Lung (tissue), 12 donors: Measurements from ENCODE around the gene ZNF770. TPM values are rescaled to one million over a fixed set of nuclear protein-coding genes. Genes with fewer than 3 reads are reported as not detected.
"Not testable (repeated sequence)": the region's sequence is repeated elsewhere in the genome, so short reads cannot be mapped to it uniquely, and the experiment has no call there.

Experiments used
- ATAC-seq: fragments of 200-7000 bp; cut with Tn5 transposase; one replicate; pipeline ENCODE4 v1.9.1; 2020; ENCODE audit warnings: moderate number of reproducible peaks; ENCODE audit not compliant: insufficient read depth, low FRiP score
- DNase-seq, 3 donors: peaks; one replicate each; pipeline ENCODE4 v3.0.0-alpha.2; 2013 to 2017
- H3K27ac ChIP-seq, 2 donors: one replicate each; pipeline ENCODE4 v1.5.1; 2013; ENCODE audit warnings: mild to moderate bottlenecking in 2 of 2, moderate library complexity in 2 of 2, control low read depth in 1 of 2, inconsistent platforms in 1 of 2, low read depth in 1 of 2, low read length in 1 of 2
- H3K27me3 ChIP-seq, 3 donors: one replicate each; pipeline ENCODE4 v1.5.1; 2013; ENCODE audit warnings: low read length in 2 of 3; ENCODE audit not compliant: control insufficient read depth in 3 of 3, insufficient read depth in 3 of 3
- H3K36me3 ChIP-seq, 4 donors: one replicate each; pipeline ENCODE4 v1.5.1; 2013; ENCODE audit warnings: low read length in 4 of 4, mild to moderate bottlenecking in 1 of 4, moderate library complexity in 1 of 4; ENCODE audit not compliant: control insufficient read depth in 4 of 4, insufficient read depth in 4 of 4
- H3K4me1 ChIP-seq, 5 donors: one replicate each; pipeline ENCODE4 v1.5.1; 2013; ENCODE audit warnings: low read length in 5 of 5, mild to moderate bottlenecking in 2 of 5, moderate library complexity in 1 of 5; ENCODE audit not compliant: control insufficient read depth in 5 of 5, insufficient read depth in 5 of 5
- H3K4me3 ChIP-seq: one replicate; pipeline ENCODE4 v1.5.1; 2013; ENCODE audit warnings: mild to moderate bottlenecking, control low read depth, moderate library complexity
- H3K9ac ChIP-seq, 2 donors: one replicate each; pipeline ENCODE4 v1.5.1; 2013; ENCODE audit warnings: low read length in 2 of 2, control low read depth in 1 of 2; ENCODE audit not compliant: insufficient read depth in 1 of 2
- H3K9me3 ChIP-seq, 4 donors: one replicate each; pipeline ENCODE4 v1.5.1; 2013; ENCODE audit warnings: low read length in 3 of 4, mild to moderate bottlenecking in 1 of 4, moderate library complexity in 1 of 4; ENCODE audit not compliant: control insufficient read depth in 4 of 4, insufficient read depth in 3 of 4
- CTCF ChIP-seq: IDR thresholded peaks from 2 replicates; pipeline ENCODE4 v1.5.1; 2012; ENCODE audit warnings: mild to moderate bottlenecking; ENCODE audit errors: control extremely low read depth, extremely low read depth
- WGBS, 2 donors: extraction: QIAGEN DNeasy Blood & Tissue Kit; methylation state at CpG; one replicate each; pipeline ENCODE4 v1.1.7; 2013; 5-methylcytosine and 5-hydroxymethylcytosine counted together
- polyA plus RNA-seq, 2 donors: library from polyadenylated mRNA; stranded (reverse); fragments of 200-250 nt; gene quantifications; one replicate each; pipeline ENCODE4 v1.2.1, GENCODE V29; 2013
- total RNA-seq, 2 donors: library from RNA; depleted of rRNA in 1 of 2; stranded (reverse); fragments of >200 nt in 1 of 2; gene quantifications; one replicate each; pipeline ENCODE4 v1.2.1, GENCODE V29; 2014 to 2021
- donor health status: control.
- donor health status: control.
- donor health status: Bipolar disorder and iron deficiency.
- donor health status: healthy.
- donor health status: DM: yes; HTN: yes; CAD: no.

ZNF770 gene
- total and polyA plus RNA-seq, 4 donors: 8.2 to 38.3 (median 19.0) TPM

- peaks cover 2 to 11% (median 8%) of the 10 kb centered on the region in 4 donors for H3K36me3 ChIP-seq
- H3K27ac ChIP-seq: no peak overlapping the region
- H3K27me3 ChIP-seq: no peaks in the 10 kb centered on the region
- H3K9ac ChIP-seq: no peak overlapping the region
- TF ChIP-seq CTCF: no peak
- H3K4me1 ChIP-seq: no peaks in the 10 kb centered on the region
- DNase-seq (peak in 2 of 3 donors; percentile 28 to 33), ATAC-seq (no peak)
- no peaks in the 10 kb centered on the region for H3K9me3 ChIP-seq
- no peak overlapping the region for H3K4me3 ChIP-seq
Observed at GRCh38 chr15:34952481-34952880, 35.6 kb downstream of the ZNF770 start.

- ATAC-seq (no peak), DNase-seq (peak in 2 of 3 donors; percentile 17 to 54)
- no peak overlapping the region for H3K9ac ChIP-seq
- H3K4me1 ChIP-seq: no peaks in the 10 kb centered on the region
- no peaks in the 10 kb centered on the region for H3K27me3 ChIP-seq
- H3K27ac ChIP-seq: no peak overlapping the region
- peaks cover 2 to 11% (median 8%) of the 10 kb centered on the region in 4 donors for H3K36me3 ChIP-seq
- no peak overlapping the region for H3K4me3 ChIP-seq
- WGBS, 2 donors: 57 to 74% methylated on average over 1 of the region's 1 CpG
- no peak for TF ChIP-seq CTCF
- no peaks in the 10 kb centered on the region for H3K9me3 ChIP-seq
Observed at GRCh38 chr15:34951993-34952392, 36.1 kb downstream of the ZNF770 start.

GRCh38 chr15:34944936-34945335 lies 43.2 kb downstream of the ZNF770 start:
- Histone ChIP-seq H3K9me3 (no peaks in the 10 kb centered on the region), H3K4me3 (no peak overlapping the region), H3K9ac (no peak overlapping the region), H3K27me3 (no peaks in the 10 kb centered on the region), H3K4me1 (peaks cover 0 to 19% (median 6%) of the 10 kb centered on the region in 5 donors), H3K36me3 (peaks cover 0 to 11% (median 6%) of the 10 kb centered on the region in 4 donors), H3K27ac (no peak overlapping the region)
- no peak for TF ChIP-seq CTCF
- WGBS, 2 donors: 97 to 99% methylated on average over 3 of the region's 3 CpGs
- DNase-seq (no peak), ATAC-seq (no peak)

GRCh38 chr15:34943711-34944110 lies 44.4 kb downstream of the ZNF770 start:
- H3K36me3 ChIP-seq: peaks cover 4 to 18% (median 12%) of the 10 kb centered on the region in 4 donors
- no peaks in the 10 kb centered on the region for H3K9me3 ChIP-seq
- no peak overlapping the region for H3K27ac ChIP-seq
- H3K4me1 ChIP-seq: peaks cover 0 to 19% (median 6%) of the 10 kb centered on the region in 5 donors
- no peak for ATAC-seq
- H3K9ac ChIP-seq: no peak overlapping the region
- H3K4me3 ChIP-seq: no peak overlapping the region
- H3K27me3 ChIP-seq: no peaks in the 10 kb centered on the region
- TF ChIP-seq CTCF: no peak
- DNase-seq: no peak

GRCh38 chr15:34943264-34943663 lies 44.8 kb downstream of the ZNF770 start:
- not testable (repeated sequence) for DNase-seq, H3K4me3 ChIP-seq, H3K27me3 ChIP-seq, H3K9ac ChIP-seq, H3K9me3 ChIP-seq, ATAC-seq, H3K27ac ChIP-seq
- Histone ChIP-seq H3K4me1 (peaks cover 0 to 19% (median 6%) of the 10 kb centered on the region in 5 donors), H3K36me3 (peaks cover 4 to 22% (median 13%) of the 10 kb centered on the region in 4 donors)
